GM12878 (cell line): ENCODE data around the gene MFSD8. TPM values are rescaled to one million over a fixed set of nuclear protein-coding genes. Genes with fewer than 3 reads are reported as not detected.

ENCODE experiments used
- ATAC-seq: fragments of 200-7000 bp; cut with Tn5 transposase; 3 replicates; pipeline ENCODE4 v1.9.1; 2020; ENCODE audit warnings: mild to moderate bottlenecking, moderate library complexity
- BruUV-seq: library from RNA; stranded (reverse); fragments of 400-500 nt; replicated peaks from 2 replicates; lab custom pipeline; 2021; lab: Mats Ljungman, UMichigan
- CTCF ChIA-PET: fragments of 300-600 bp; sonication (Branson Sonifier 250); formaldehyde crosslinking; extraction: SDS; loops from one replicate; lab custom pipeline; 2021; ENCODE audit warnings: inconsistent platforms; lab: Yijun Ruan, JAX
- POLR2A ChIA-PET: fragments of 350-600 bp; formaldehyde crosslinking; extraction: SDS; loops from one replicate; lab custom pipeline; 2021; ENCODE audit warnings: inconsistent platforms; lab: Charles Lee
- RAD21 ChIA-PET: fragments of 300-600 bp; sonication (Branson Sonifier 250); formaldehyde crosslinking; loops from one replicate; lab custom pipeline; 2023; ENCODE audit warnings: antibody characterized with exemption; ENCODE audit not compliant: unreplicated experiment; lab: Charles Lee
- SMC1A ChIA-PET: fragments of 300-600 bp; sonication (Branson Sonifier 250); formaldehyde crosslinking; loops from one replicate; lab custom pipeline; 2023; ENCODE audit not compliant: unreplicated experiment, uncharacterized antibody; lab: Charles Lee
- DNase-seq: peaks from one replicate; pipeline ENCODE4 v3.0.0-alpha.2; 2011; ENCODE audit warnings: low read depth, low spot score
- FAIRE-seq: peaks from 3 replicates; lab custom pipeline; 2011; peaks lifted over from hg19 to GRCh38; lab: Jason Lieb, UNC
- H2AFZ ChIP-seq: 2 replicates; pipeline ENCODE4 v1.6.0; 2011; ENCODE audit warnings: low read depth, low read length, control low read depth; ENCODE audit not compliant: control insufficient read depth
- H3K27ac ChIP-seq: 2 replicates; pipeline ENCODE4 v1.5.1; 2011; ENCODE audit warnings: control low read depth; ENCODE audit not compliant: control insufficient read depth, insufficient read depth
- H3K27me3 ChIP-seq, 2 experiments: replicated peaks in 1 of 2; 2 replicates each; pipeline versions ENCODE4 v1.6.0 to v1.6.1; 2011; ENCODE audit warnings: low read length in 1 of 2; ENCODE audit not compliant: control insufficient read depth in 2 of 2, insufficient read depth in 2 of 2
- H3K36me3 ChIP-seq, 2 experiments: 2 replicates each; pipeline ENCODE4 v1.5.1; 2011; ENCODE audit warnings: low read length in 1 of 2; ENCODE audit not compliant: control insufficient read depth in 2 of 2, insufficient read depth in 2 of 2
- H3K4me1 ChIP-seq: 2 replicates; pipeline ENCODE4 v1.6.1; 2011; ENCODE audit warnings: mild to moderate bottlenecking, low read length, moderate library complexity, mixed read lengths; ENCODE audit not compliant: control insufficient read depth, insufficient read depth
- H3K4me2 ChIP-seq: 2 replicates; pipeline ENCODE4 v1.6.0; 2011; ENCODE audit warnings: control low read depth; ENCODE audit not compliant: control insufficient read depth, insufficient read depth
- H3K4me3 ChIP-seq: fragments of 200-600 bp; sonication (generic); 2 replicates; pipeline ENCODE4 v1.5.1; 2016
- H3K79me2 ChIP-seq: 2 replicates; pipeline ENCODE4 v1.6.0; 2011; ENCODE audit warnings: low read length; ENCODE audit not compliant: control insufficient read depth, insufficient read depth
- H3K9ac ChIP-seq: 2 replicates; pipeline ENCODE4 v1.8.0; 2011; ENCODE audit warnings: low read length, control low read depth, mixed read lengths; ENCODE audit not compliant: control insufficient read depth, insufficient read depth
- H3K9me3 ChIP-seq: replicated peaks from 3 replicates; pipeline ENCODE4 v1.5.1; 2011; ENCODE audit warnings: mild to moderate bottlenecking, low read length; ENCODE audit not compliant: control insufficient read depth, insufficient read depth
- H4K20me1 ChIP-seq: 2 replicates; pipeline ENCODE4 v1.6.0; 2011; ENCODE audit not compliant: control insufficient read depth, insufficient read depth
- BRCA1 ChIP-seq: IDR thresholded peaks from 2 replicates; pipeline ENCODE4 v1.6.1; 2011; ENCODE audit warnings: low read depth, low read length, improper control_type of control experiment
- EGR1 ChIP-seq, 2 experiments: IDR thresholded peaks; 1 replicate in 1 of 2; 2 replicates in 1 of 2; pipeline ENCODE4 v1.6.1; 2011 to 2012; ENCODE audit warnings: low read depth in 2 of 2, low read length in 2 of 2, borderline replicate concordance in 1 of 2, mild to moderate bottlenecking in 1 of 2, moderate library complexity in 1 of 2
- FOXK2 ChIP-seq: fragments of 450-650 bp; IDR thresholded peaks from 2 replicates; pipeline ENCODE4 v1.6.1; 2017; ENCODE audit warnings: mild to moderate bottlenecking, moderate library complexity
- GABPA ChIP-seq: IDR thresholded peaks from 2 replicates; pipeline ENCODE4 v1.6.1; 2014; ENCODE audit warnings: antibody characterized with exemption, low read depth, mild to moderate bottlenecking, inconsistent platforms
- IKZF2 ChIP-seq, 2 experiments: fragments of 450-650 bp; IDR thresholded peaks; 2 replicates each; pipeline ENCODE4 v1.6.1; 2017; ENCODE audit warnings: mild to moderate bottlenecking in 2 of 2, moderate library complexity in 2 of 2
- IRF4 ChIP-seq: IDR thresholded peaks from 2 replicates; pipeline ENCODE4 v1.6.1; 2011; ENCODE audit warnings: low read depth, low read length
- JUNB ChIP-seq: IDR thresholded peaks from 2 replicates; pipeline ENCODE4 v1.6.1; 2016; ENCODE audit warnings: antibody characterized with exemption, mild to moderate bottlenecking
- RAD51 ChIP-seq: fragments of 450-650 bp; IDR thresholded peaks from 2 replicates; pipeline ENCODE4 v1.6.1; 2016; ENCODE audit warnings: moderate library complexity, mild to moderate bottlenecking, inconsistent platforms
- SMARCA5 ChIP-seq: fragments of 450-650 bp; IDR thresholded peaks from 2 replicates; pipeline ENCODE4 v1.6.1; 2017; ENCODE audit warnings: mild to moderate bottlenecking
- SP1 ChIP-seq: IDR thresholded peaks from one replicate; pipeline ENCODE4 v1.6.1; 2011; ENCODE audit warnings: low read depth, low read length
- TCF3 ChIP-seq: IDR thresholded peaks from 2 replicates; pipeline ENCODE4 v1.6.1; 2012; ENCODE audit warnings: low read depth, mild to moderate bottlenecking, low read length, borderline replicate concordance; ENCODE audit not compliant: insufficient read depth
- ZZZ3 ChIP-seq: IDR thresholded peaks from 2 replicates; pipeline ENCODE4 v1.6.1; 2011; ENCODE audit warnings: low read depth; ENCODE audit not compliant: control insufficient read depth, insufficient read length
- WGBS: methylation state at CpG from one replicate; pipeline ENCODE4 v1.1.6; 2016; ENCODE audit warnings: low lambda C conversion rate; ENCODE audit not compliant: insufficient replicate concordance, insufficient coverage; ENCODE audit errors: missing lambda C conversion rate; 5-methylcytosine and 5-hydroxymethylcytosine counted together
- in situ Hi-C: fragments of 300-500 bp; cut with MboI; formaldehyde crosslinking; loops from 9 replicates; pipeline ENCODE4 v1.14.3; 2018; ENCODE audit warnings: mixed read lengths
- intact Hi-C: fragments of 100-400 bp; cut with micrococcal nuclease; formaldehyde crosslinking; loops from one replicate; pipeline ENCODE4 v1.14.2; 2022; ENCODE audit not compliant: unreplicated experiment
- polyA plus RNA-seq, 11 experiments: library from polyadenylated mRNA; depleted of rRNA in 4 of 11; unstranded in 6 of 11; stranded (reverse) in 5 of 11; fragments of >200 nt; fragmentation: Nextera tagmentation in 4 of 11; fragmentation: Illumina TruSeq in 1 of 11; extraction: Ambion mirVana in 4 of 11; extraction: Trizol in 1 of 11; gene quantifications; 1 replicate in 1 of 11; 2 replicates in 10 of 11; pipeline versions ENCODE4 v1.2.1 to v1.2.3, GENCODE V29; 2011 to 2016; ENCODE audit warnings: inconsistent platforms in 2 of 11, missing spikeins in 2 of 11, low read depth in 1 of 11
- total RNA-seq, 4 experiments: library from RNA; depleted of rRNA in 3 of 4; stranded (reverse); fragments of >200 nt in 3 of 4; fragmentation: Illumina TruSeq in 1 of 4; extraction: Trizol in 1 of 4; gene quantifications; 2 replicates each; pipeline versions ENCODE4 v1.2.1 to v1.2.3, GENCODE V29; 2013 to 2021
- TF ChIP-seq, protein P1 (sequence below): IDR thresholded peaks from 2 replicates; pipeline ENCODE4 v1.6.1; 2011; ENCODE audit warnings: borderline replicate concordance, low read depth, mild to moderate bottlenecking, moderate library complexity, mixed read lengths, low read length; ENCODE audit not compliant: insufficient read depth; ENCODE audit errors: extremely low read length

Gene MFSD8
- total and polyA plus RNA-seq, 10 of the 15 experiments (the other 5 are each of a cell fraction or from before 2014, with no cell fraction given) = 12.7 to 29.9 (median 18.4) TPM

DNA sequence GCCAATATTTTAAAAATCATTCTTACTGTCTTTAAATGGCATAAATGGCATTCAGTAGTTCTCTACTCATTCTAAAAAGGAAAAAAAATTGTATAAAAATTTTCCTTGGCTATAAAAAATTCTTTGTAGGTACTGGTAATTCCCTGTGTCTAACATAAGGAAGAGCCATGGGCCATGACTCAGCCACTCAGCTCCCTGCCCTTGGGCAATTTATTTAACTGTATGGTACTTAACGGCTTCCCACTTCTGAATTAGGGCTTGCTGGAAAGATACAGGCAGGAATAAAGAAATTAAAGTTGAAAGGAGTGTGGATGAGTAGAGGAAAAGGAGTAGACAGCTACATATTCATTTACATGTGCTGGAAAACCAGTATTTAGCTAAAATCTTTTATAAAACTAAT lies 30.8 kb upstream of the MFSD8 start:
- H3K27ac ChIP-seq = no peak overlapping the region
- ChIA-PET RAD21 (no interaction called here), CTCF (interaction anchor here (1.9 kb wide), 1 partner anchor 10 kb away, joined by 6 read pairs; no protein-coding TSS in a partner anchor), POLR2A (interaction anchor here (0.9 kb wide), 1 partner anchor 30 kb away, joined by 3 read pairs; the partner anchor contains the start of gene ABHD18), SMC1A (interaction anchor here (1.1 to 1.3 kb wide), 2 partner anchors 30 to 208 kb away, joined by 3 read pairs; partner anchors contain the start of gene ABHD18)
- no peaks in the 10 kb centered on the region for H3K27me3 ChIP-seq
- no peak for TF ChIP-seq TCF3
- TF ChIP-seq, protein P1, sequence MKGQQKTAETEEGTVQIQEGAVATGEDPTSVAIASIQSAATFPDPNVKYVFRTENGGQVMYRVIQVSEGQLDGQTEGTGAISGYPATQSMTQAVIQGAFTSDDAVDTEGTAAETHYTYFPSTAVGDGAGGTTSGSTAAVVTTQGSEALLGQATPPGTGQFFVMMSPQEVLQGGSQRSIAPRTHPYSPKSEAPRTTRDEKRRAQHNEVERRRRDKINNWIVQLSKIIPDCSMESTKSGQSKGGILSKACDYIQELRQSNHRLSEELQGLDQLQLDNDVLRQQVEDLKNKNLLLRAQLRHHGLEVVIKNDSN = no peak
- TF ChIP-seq IKZF2 (IDR thresholded peaks at IDR 0.05) = no peak
- no peak for TF ChIP-seq SMARCA5
- no peak for TF ChIP-seq IRF4
- no peak overlapping the region for H2AFZ ChIP-seq
- in situ Hi-C loops (no loop called here), intact Hi-C loops (no loop called here)
- H3K9me3 ChIP-seq = peaks cover 6% of the 10 kb centered on the region
- no peaks in the 10 kb centered on the region for H3K79me2 ChIP-seq
- ATAC-seq = no peak
- FAIRE-seq = no peak
- no peak overlapping the region for H3K4me3 ChIP-seq
- peaks cover 0 to 8% of the 10 kb centered on the region in 2 experiments; a peak in 1 of 4 replicates for H3K36me3 ChIP-seq
- WGBS = 94% methylated on average over 1 of the region's 1 CpG
- no peak overlapping the region for H3K4me2 ChIP-seq
- no TSS peak for BruUV-seq
- no peaks in the 10 kb centered on the region for H3K4me1 ChIP-seq
- H4K20me1 ChIP-seq = no peaks in the 10 kb centered on the region
- no peak for DNase-seq
- no peak overlapping the region for H3K9ac ChIP-seq

DNA sequence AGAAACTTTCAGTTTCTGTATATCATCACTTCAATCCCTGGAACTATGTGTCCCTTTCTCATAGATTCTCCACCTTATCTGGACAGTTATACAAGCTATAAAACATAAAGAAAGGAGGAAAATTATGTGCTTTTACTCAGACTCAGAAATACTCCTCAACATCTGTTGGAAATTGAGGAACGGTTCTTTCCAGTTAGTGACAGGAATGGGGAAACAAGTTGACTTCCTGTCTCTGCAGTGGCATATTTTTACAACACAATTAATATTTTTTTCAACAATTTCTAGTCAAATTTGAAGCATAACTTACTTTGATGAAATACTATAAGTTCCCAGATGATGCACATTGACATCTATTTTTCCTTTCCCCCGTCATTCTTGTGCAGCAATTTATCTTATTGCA lies 28.2 kb upstream of the MFSD8 start:
- POLR2A ChIA-PET = no interaction called here
- DNase-seq = no peak

More for the DNA sequence above, 28.2 kb upstream of the MFSD8 start:
- Histone ChIP-seq H3K9me3 (peaks cover 3% of the 10 kb centered on the region), H3K4me2 (no peak overlapping the region), H3K79me2 (no peaks in the 10 kb centered on the region), H2AFZ (no peak overlapping the region), H3K4me1 (no peaks in the 10 kb centered on the region), H4K20me1 (no peaks in the 10 kb centered on the region), H3K27ac (no peak overlapping the region), H3K9ac (no peak overlapping the region), H3K4me3 (no peak overlapping the region), H3K36me3 (peaks cover 0 to 5% of the 10 kb centered on the region in 2 experiments; a peak in 1 of 4 replicates), H3K27me3 (no peaks in the 10 kb centered on the region)
- ChIA-PET CTCF (interaction anchor here (0.8 kb wide), 1 partner anchor 14 kb away, joined by 3 read pairs; no protein-coding TSS in a partner anchor), SMC1A (no interaction called here), RAD21 (no interaction called here)
- whole genome bisulfite sequencing = 95% methylated on average over 2 of the region's 2 CpGs
- intact Hi-C loops (no loop called here), in situ Hi-C loops (no loop called here)
- no peak for ATAC-seq
- no peak for TF ChIP-seq FOXK2
- TF ChIP-seq GABPA = no peak
- TF ChIP-seq BRCA1 = no peak
- no peak for TF ChIP-seq EGR1 (IDR thresholded peaks at IDR 0.05; ENCODE audit: borderline replicate concordance in 1 of 2, low read depth in 2 of 2, low read length in 2 of 2)
- no peak for TF ChIP-seq SP1
- TF ChIP-seq JUNB = no peak
- TF ChIP-seq RAD51 = no peak
- no peak for TF ChIP-seq ZZZ3
- no TSS peak for BruUV-seq
- no peak for FAIRE-seq
